ENCODE results near the gene DBP. TPM values are rescaled to one million over a fixed set of nuclear protein-coding genes. Genes with fewer than 3 reads are reported as not detected.

The DBP gene, protein sequence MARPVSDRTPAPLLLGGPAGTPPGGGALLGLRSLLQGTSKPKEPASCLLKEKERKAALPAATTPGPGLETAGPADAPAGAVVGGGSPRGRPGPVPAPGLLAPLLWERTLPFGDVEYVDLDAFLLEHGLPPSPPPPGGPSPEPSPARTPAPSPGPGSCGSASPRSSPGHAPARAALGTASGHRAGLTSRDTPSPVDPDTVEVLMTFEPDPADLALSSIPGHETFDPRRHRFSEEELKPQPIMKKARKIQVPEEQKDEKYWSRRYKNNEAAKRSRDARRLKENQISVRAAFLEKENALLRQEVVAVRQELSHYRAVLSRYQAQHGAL
- 26.7 TPM for total RNA-seq

DNA sequence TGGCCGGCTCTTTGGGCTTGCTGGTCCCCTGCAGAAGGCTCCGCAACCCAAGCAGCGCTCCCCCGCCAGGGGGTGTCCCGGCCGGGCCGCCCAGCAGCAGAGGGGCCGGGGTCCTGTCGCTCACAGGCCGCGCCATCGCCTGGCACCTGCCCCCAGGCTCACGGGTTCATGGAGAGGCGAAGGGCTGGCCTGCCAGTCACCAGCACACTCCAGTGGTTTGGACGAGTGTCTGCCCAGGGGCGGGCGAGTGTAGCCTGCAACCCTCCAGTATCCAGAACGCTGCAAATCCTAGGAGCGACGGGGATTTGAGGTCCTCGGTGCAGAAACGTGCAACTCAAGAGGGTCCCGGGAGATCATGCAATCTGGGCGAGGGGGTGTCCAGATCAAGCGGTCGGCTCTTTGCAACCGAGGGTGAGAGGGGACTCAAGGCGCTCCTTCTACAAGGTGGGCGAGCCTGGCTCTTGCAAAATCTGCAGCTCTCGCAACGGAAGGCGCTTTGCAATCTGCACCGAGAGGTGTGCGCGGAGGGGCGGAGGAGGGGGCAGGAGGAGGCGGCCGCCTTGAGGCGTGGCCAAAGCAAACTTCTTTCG is at the start of gene DBP:
TSS of gene DBP (minus strand) at position 521 of the 590 bp plus-strand sequence. CDS start at position 136, 385 bp downstream.

DNA sequence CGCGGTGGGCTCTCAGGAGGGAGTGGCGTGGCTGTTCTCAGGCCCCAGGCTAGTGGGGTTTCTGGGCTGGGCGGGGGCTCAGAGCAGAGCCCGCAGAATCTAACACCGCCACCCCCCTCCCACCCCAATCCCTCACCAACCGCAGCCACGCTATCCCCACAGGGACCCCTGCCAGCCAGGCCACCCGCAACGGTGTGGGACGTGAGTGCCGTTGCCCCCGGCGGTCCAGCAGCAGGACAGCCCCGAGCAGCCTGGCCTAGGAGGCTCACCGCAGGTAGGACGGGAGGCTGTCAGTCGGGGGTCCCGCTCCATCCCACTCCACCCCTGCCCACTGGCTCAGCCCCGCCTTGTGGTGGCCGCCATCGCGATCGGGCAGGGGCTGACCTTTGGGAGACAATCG is 35.8 kb upstream of the DBP start, which contains the start of gene NTN5:
TSS of gene NTN5 (minus strand) at position 24 of the 400 bp plus-strand sequence. CDS start 2,031 bp downstream, outside the sequence.

DNA sequence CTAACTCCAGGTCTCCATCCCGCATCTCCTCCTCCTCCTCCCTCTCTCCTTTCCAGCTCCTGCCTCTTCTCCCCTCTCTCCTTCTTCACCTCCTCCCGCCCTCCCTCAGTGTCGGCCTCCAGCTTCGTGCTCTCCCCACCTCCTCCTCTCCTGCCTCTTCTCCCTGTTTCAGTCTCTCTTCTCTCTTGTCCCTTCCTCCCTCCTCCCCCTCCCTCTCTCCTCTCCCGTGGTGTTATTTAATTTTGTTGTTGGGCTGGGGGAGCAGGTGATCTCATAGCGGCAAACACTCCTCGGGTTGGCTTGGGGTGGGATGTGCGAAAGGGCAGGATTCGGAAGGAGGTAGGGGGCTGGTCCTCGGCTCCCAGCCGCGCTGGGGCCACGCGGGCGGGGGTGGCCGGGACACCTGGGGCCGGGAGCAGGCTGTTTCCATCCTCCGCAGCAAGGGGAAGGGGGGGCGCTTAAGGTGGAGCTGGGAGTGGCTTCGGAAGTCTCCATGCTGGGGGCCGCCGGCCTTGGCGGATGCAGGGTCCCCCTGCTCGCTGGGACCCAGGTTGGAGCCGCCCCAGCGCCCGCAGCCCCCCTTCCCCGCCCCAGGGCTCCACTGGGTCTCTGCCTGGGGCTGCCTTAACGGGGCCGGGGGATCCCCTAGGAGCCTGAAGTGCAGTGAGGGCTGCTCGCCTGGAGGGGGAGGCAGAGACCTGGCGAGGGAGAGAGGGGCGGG is 9.0 kb upstream of the DBP start, which contains the start of gene CA11:
TSS of gene CA11 (minus strand) at position 187 of the 721 bp plus-strand sequence. CDS start 555 bp downstream, outside the sequence.

DNA sequence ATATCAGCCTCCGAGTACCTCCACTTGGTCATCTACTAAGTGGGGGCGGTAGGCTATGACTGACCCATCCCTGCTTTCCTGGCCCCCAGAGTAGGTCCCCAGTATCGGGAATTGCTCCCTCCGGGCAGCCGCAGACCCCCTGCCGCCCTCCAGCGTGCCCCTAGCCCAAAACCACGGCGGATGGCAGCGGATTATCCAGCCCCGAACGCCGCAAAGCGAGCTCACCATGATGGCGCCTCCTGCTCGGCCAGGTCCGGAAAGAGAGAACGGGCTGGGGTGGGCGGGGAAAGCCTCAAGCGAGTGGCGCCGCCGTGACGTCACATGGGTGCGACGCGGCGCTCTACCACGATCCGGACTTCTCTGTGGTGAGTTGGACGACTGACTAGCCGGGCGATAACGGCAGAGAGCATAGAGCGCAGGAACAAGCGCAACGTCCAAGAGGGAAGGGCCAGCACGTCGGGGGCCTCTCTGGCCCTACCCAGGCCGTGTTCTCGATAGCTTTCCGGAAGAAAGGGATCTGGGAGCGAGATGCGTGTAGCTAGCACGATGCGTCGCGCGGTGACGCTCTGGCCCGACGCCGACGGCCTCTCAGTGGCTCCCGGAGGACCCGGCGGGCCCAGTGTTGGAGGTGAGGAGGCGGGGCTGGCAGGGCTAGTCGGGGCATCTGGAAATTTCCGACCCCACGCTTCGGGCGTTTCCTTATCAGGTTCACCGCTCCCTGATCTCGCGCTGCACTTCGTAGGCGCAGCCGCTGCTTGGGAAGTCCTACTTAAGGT is 18.1 kb downstream of the DBP start, which contains the start of the genes RPL18 and SPHK2:
TSS of gene RPL18 (minus strand) at position 263 of the 776 bp plus-strand sequence. CDS start at position 228, 35 bp downstream.
TSS of gene SPHK2 (plus strand) at position 591 of the 776 bp plus-strand sequence. CDS start 1,009 bp downstream, outside the sequence.

DNA sequence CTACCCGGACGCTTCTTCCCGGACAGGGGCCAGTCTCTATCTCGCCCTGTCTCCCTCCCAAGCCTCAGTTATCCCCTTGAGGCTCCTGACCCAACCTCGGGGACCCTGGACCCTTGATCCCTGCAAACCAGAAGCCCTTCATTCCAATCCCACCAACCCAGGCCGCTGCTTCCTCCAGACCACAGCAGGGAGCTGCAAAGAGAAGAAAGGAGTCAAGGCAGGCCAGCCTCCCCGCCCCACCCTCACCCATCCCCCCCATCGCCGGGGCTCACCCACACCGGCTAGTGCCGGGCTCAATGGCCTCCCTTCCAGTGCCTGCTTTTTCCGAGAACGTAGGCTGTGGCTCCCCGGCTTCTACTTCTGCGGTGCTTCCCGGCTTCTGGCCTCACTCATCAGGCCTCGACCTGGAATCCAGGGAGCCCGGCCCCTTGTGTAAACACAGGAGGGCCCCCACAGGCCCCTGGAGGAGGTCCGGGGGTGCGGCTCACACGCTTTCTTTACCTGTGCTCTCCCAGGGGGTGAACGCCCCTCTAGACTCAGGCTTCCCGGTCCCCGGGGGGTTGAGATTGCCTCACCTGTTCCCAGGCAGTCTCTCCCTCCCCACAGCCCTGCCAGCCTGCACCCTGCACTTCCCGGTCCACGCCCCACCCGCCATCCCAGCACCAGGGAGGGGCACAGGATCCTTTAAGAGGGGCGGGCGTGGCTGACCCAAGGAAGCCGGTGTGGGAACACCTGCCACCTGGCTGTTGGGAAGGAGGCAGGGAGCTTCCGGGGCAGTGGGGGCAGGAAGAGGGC is 22.5 kb downstream of the DBP start, which contains the start of gene FAM83E:
TSS of gene FAM83E (minus strand) at position 641 of the 795 bp plus-strand sequence. CDS start 1,704 bp downstream, outside the sequence.

DNA sequence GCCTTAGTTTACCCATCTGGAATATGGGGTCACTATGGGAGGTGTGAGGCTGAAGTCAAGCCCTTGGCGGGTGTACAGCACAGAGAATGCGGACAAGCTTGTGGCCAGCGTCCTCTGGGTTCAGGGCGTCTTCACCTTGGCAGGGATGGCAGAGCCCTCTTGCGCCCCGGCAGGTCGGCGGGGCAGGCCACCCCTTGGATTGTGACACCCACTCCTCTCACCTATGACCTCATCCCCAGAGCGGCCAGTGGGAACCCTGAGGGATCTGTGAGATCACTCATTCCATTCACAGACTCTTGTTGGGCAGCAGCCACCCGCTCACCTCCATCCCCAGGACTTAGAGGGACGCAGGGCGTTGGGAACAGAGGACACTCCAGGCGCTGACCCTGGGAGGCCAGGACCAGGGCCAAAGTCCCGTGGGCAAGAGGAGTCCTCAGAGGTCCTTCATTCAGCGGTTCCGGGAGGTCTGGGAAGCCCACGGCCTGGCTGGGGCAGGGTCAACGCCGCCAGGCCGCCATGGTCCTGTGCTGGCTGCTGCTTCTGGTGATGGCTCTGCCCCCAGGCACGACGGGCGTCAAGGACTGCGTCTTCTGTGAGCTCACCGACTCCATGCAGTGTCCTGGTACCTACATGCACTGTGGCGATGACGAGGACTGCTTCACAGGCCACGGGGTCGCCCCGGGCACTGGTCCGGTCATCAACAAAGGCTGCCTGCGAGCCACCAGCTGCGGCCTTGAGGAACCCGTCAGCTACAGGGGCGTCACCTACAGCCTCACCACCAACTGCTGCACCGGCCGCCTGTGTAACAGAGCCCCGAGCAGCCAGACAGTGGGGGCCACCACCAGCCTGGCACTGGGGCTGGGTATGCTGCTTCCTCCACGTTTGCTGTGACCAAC is 30.5 kb downstream of the DBP start, which contains the start of gene SPACA4:
TSS of gene SPACA4 (plus strand) at position 280 of the 896 bp plus-strand sequence. CDS start at position 517, 237 bp downstream.

Other genes with a start within 250 kb of the DBP start
- gene KDELR1, start 245.8 kb downstream of the DBP start, total RNA-seq: 72.3 TPM
- gene GRIN2D, start 243.7 kb downstream of the DBP start, total RNA-seq: 4.3 TPM
- 26.2 TPM for gene GRWD1, start 191.4 kb downstream of the DBP start, total RNA-seq
- gene KCNJ14, start 181.8 kb downstream of the DBP start, total RNA-seq: 1.6 TPM
- 72.9 TPM for gene CYTH2, start 168.0 kb downstream of the DBP start, total RNA-seq
- gene LMTK3, start 125.5 kb downstream of the DBP start, total RNA-seq: 6.1 TPM
- gene SULT2B1, start 85.2 kb downstream of the DBP start, total RNA-seq: 1.1 TPM
- not detected for gene SPACA4, start 30.6 kb downstream of the DBP start, total RNA-seq
- 1.4 TPM for gene FAM83E, start 22.3 kb downstream of the DBP start, total RNA-seq
- 1,106 TPM for gene RPL18, start 18.2 kb downstream of the DBP start, total RNA-seq
- gene SPHK2, start 17.9 kb downstream of the DBP start, total RNA-seq: 12.5 TPM
- 6.4 TPM for gene CA11, start 8.8 kb upstream of the DBP start, total RNA-seq
- 1.6 TPM for gene NTN5, start 35.6 kb upstream of the DBP start, total RNA-seq
- 0.44 TPM for gene FUT2, start 58.6 kb upstream of the DBP start, total RNA-seq
- gene MAMSTR, start 82.3 kb upstream of the DBP start, total RNA-seq: 4.2 TPM
- 11.4 TPM for gene RASIP1, start 103.2 kb upstream of the DBP start, total RNA-seq
- not detected for gene IZUMO1, start 109.5 kb upstream of the DBP start, total RNA-seq
- 1.9 TPM for gene FUT1, start 115.3 kb upstream of the DBP start, total RNA-seq
- not detected for gene FGF21, start 118.1 kb upstream of the DBP start, total RNA-seq
- 27.3 TPM for gene BCAT2, start 173.7 kb upstream of the DBP start, total RNA-seq
- 13.8 TPM for gene HSD17B14, start 199.1 kb upstream of the DBP start, total RNA-seq
- gene PLEKHA4, start 231.2 kb upstream of the DBP start, total RNA-seq: 10.8 TPM
- gene PPP1R15A, start 235.0 kb upstream of the DBP start, total RNA-seq: 42.4 TPM

Measured in camera-type eye (tissue), 1 donor.